Kidney epithelial cell (primary cell): ENCODE measurements around the gene EEF1AKMT4. TPM values are rescaled to one million over a fixed set of nuclear protein-coding genes. Genes with fewer than 3 reads are reported as not detected.

Experiments
- DNase-seq: peaks from one replicate; pipeline ENCODE4 v3.0.0-alpha.2; 2010; ENCODE audit warnings: low read depth
- H3K27me3 ChIP-seq: 2 replicates; pipeline ENCODE4 v1.6.0; 2011; ENCODE audit warnings: low read length; ENCODE audit not compliant: control insufficient read depth, insufficient read depth
- H3K36me3 ChIP-seq: 2 replicates; pipeline ENCODE4 v1.5.1; 2011; ENCODE audit warnings: low read length; ENCODE audit not compliant: control insufficient read depth, insufficient read depth
- H3K4me3 ChIP-seq: 2 replicates; pipeline ENCODE4 v1.5.1; 2011; ENCODE audit warnings: low read depth, mild to moderate bottlenecking, control low read depth, low read length
- CTCF ChIP-seq: IDR thresholded peaks from 2 replicates; pipeline ENCODE4 v1.5.1; 2011; ENCODE audit warnings: mild to moderate bottlenecking, moderate library complexity, low read length, control low read depth, inconsistent platforms; ENCODE audit not compliant: insufficient read depth, poor library complexity, severe bottlenecking
- total RNA-seq: library from RNA; depleted of rRNA; stranded (reverse); fragments of >200 nt; gene quantifications from 2 replicates; pipeline ENCODE4 v1.2.3, GENCODE V29; 2015

Gene EEF1AKMT4
- total RNA-seq, 1 donor from 2014 or later: 6.3 TPM

GRCh38 chr3:184250167-184250828 is 826 bp downstream of the EEF1AKMT4 start:
- Histone ChIP-seq H3K27me3 (no peaks in the 10 kb centered on the region), H3K4me3 (peak overlapping the region; percentile 73), H3K36me3 (no peaks in the 10 kb centered on the region)
- TF ChIP-seq CTCF: peak; percentile 96
- DNase-seq: peak; percentile 69

- no peak for TF ChIP-seq CTCF
- no peak for DNase-seq
- Histone ChIP-seq H3K36me3 (no peaks in the 10 kb centered on the region), H3K27me3 (peaks cover 18% of the 10 kb centered on the region), H3K4me3 (no peak overlapping the region)
These were observed 6.0 kb downstream of the EEF1AKMT4 start for GRCh38 chr3:184255291-184256039.

- Histone ChIP-seq H3K36me3 (no peaks in the 10 kb centered on the region), H3K27me3 (peaks cover 29% of the 10 kb centered on the region), H3K4me3 (no peak overlapping the region)
- DNase-seq: no peak
- no peak for TF ChIP-seq CTCF
These were observed 7.8 kb downstream of the EEF1AKMT4 start for GRCh38 chr3:184257083-184257915.

GRCh38 chr3:184258926-184259325 is 9.5 kb downstream of the EEF1AKMT4 start:
- no peak for TF ChIP-seq CTCF
- DNase-seq: no peak
- Histone ChIP-seq H3K36me3 (no peaks in the 10 kb centered on the region), H3K4me3 (no peak overlapping the region), H3K27me3 (peaks cover 34% of the 10 kb centered on the region)

- Histone ChIP-seq H3K4me3 (no peak overlapping the region), H3K36me3 (no peaks in the 10 kb centered on the region), H3K27me3 (peaks cover 34% of the 10 kb centered on the region)
- DNase-seq: no peak
- no peak for TF ChIP-seq CTCF
These were observed 10.0 kb downstream of the EEF1AKMT4 start for GRCh38 chr3:184259396-184259877.
